H1 (cell line): ENCODE results near the gene LIPA.

ENCODE experiments used
- BCL11A ChIP-seq, 2 experiments: IDR thresholded peaks; one replicate each; pipeline ENCODE4 v1.6.1; 2011; ENCODE audit warnings: low read depth in 2 of 2, low read length in 2 of 2, mild to moderate bottlenecking in 2 of 2
- EP300 ChIP-seq, 2 experiments: IDR thresholded peaks; 1 replicate in 1 of 2; 2 replicates in 1 of 2; pipeline ENCODE4 v1.6.1; 2011 to 2012; ENCODE audit warnings: low read depth in 2 of 2, low read length in 2 of 2, mild to moderate bottlenecking in 2 of 2, borderline replicate concordance in 1 of 2, inconsistent platforms in 1 of 2, moderate library complexity in 1 of 2
- HDAC2 ChIP-seq, 2 experiments: fragments of 300-600 bp in 1 of 2; sonication (generic) in 1 of 2; IDR thresholded peaks; 2 replicates each; pipeline ENCODE4 v1.6.1; 2011 to 2012; ENCODE audit warnings: low read depth in 2 of 2, low read length in 2 of 2, mild to moderate bottlenecking in 2 of 2, moderate library complexity in 2 of 2, borderline replicate concordance in 1 of 2, inconsistent platforms in 1 of 2
- MAFK ChIP-seq: IDR thresholded peaks from 2 replicates; pipeline ENCODE4 v1.6.1; 2012; ENCODE audit warnings: low read depth, mild to moderate bottlenecking, improper control_type of control experiment, low read length
- SIN3A ChIP-seq, 2 experiments: IDR thresholded peaks in 1 of 2; conservative IDR thresholded peaks in 1 of 2; 2 replicates each; pipeline ENCODE4 v1.6.1; 2011 to 2012; ENCODE audit warnings: low read length in 2 of 2, improper control_type of control experiment in 1 of 2, low read depth in 1 of 2, mild to moderate bottlenecking in 1 of 2
- TF ChIP-seq, protein P1 (sequence below): IDR thresholded peaks from 2 replicates; pipeline ENCODE4 v1.6.1; 2012; ENCODE audit warnings: inconsistent platforms
- TF ChIP-seq, protein P2 (sequence below): IDR thresholded peaks from 2 replicates; pipeline ENCODE4 v1.6.1; 2012; ENCODE audit warnings: inconsistent platforms
- TF ChIP-seq, protein P3 (sequence below): IDR thresholded peaks from 2 replicates; pipeline ENCODE4 v1.6.1; 2012; ENCODE audit warnings: low read length, inconsistent platforms

DNA sequence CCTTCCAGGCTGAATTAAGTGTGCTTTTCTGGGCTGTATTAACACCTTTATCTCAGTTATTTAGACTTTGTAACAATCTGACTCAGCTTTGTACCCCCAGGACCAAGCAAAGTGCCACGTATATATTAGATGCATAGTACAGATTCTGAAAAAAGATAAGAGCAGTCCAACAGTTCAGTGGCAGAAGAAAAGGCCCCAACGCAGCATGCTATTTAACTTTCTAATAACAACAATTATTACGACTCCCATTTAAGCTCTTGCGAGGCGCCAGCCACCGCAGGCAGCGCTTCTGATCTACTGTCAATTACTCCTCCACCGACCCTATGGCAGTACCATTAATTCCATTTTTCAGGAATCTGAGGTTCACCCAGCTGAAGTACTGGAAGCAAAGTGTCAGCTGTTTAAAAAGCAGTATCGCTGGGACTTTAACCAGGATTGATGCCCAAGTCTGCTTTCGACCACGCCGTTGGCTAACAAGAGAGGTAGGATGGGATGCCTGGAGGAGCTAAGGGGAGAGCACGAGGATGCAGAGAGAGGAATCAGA lies 638 bp downstream of the LIPA start:
- TF ChIP-seq MAFK (no peak), SIN3A (conservative IDR thresholded peaks at IDR 0.05 in 1 of 2, IDR thresholded peaks at IDR 0.05 in 1 of 2; ENCODE audit: low read depth in 1 of 2, low read length in 2 of 2) (no peak), HDAC2 (IDR thresholded peaks at IDR 0.05; ENCODE audit: borderline replicate concordance in 1 of 2, low read depth in 2 of 2, low read length in 2 of 2) (no peak), BCL11A (IDR thresholded peaks at IDR 0.05; ENCODE audit: low read depth in 2 of 2, low read length in 2 of 2) (no peak), EP300 (IDR thresholded peaks at IDR 0.05; ENCODE audit: borderline replicate concordance in 1 of 2, low read depth in 2 of 2, low read length in 2 of 2) (no peak)
- TF ChIP-seq, protein P1, sequence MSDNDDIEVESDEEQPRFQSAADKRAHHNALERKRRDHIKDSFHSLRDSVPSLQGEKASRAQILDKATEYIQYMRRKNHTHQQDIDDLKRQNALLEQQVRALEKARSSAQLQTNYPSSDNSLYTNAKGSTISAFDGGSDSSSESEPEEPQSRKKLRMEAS: peak; percentile 51; the same call in 1 of the 2 replicates
- TF ChIP-seq, protein P2, sequence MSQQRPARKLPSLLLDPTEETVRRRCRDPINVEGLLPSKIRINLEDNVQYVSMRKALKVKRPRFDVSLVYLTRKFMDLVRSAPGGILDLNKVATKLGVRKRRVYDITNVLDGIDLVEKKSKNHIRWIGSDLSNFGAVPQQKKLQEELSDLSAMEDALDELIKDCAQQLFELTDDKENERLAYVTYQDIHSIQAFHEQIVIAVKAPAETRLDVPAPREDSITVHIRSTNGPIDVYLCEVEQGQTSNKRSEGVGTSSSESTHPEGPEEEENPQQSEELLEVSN: no peak
- TF ChIP-seq, protein P3, sequence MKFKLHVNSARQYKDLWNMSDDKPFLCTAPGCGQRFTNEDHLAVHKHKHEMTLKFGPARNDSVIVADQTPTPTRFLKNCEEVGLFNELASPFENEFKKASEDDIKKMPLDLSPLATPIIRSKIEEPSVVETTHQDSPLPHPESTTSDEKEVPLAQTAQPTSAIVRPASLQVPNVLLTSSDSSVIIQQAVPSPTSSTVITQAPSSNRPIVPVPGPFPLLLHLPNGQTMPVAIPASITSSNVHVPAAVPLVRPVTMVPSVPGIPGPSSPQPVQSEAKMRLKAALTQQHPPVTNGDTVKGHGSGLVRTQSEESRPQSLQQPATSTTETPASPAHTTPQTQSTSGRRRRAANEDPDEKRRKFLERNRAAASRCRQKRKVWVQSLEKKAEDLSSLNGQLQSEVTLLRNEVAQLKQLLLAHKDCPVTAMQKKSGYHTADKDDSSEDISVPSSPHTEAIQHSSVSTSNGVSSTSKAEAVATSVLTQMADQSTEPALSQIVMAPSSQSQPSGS: no peak
